ENCODE results near the gene FAM20A. TPM values are rescaled to one million over a fixed set of nuclear protein-coding genes. Genes with fewer than 3 reads are reported as not detected.

Gene FAM20A
- total RNA-seq, 6 experiments from 2014 or later = 28.2 to 86.0 (median 45.0) TPM

GRCh38 chr17:68641276-68642117 is 40.3 kb upstream of the FAM20A start:
- Histone ChIP-seq H3K27ac (peak overlapping the region in 2 of 3 donors; percentile 75 to 83), H3K4me3 (peak overlapping the region in 1 of 3 donors; percentile 14), H3K36me3 (no peaks in the 10 kb centered on the region), H3K9me3 (no peaks in the 10 kb centered on the region), H3K27me3 (no peaks in the 10 kb centered on the region), H3K4me1 (peaks cover 0 to 13% (median 4%) of the 10 kb centered on the region in 4 donors)
- ATAC-seq (peak in 3 of 4 donors; percentile 61 to 64 (median 63)), DNase-seq (peak in 1 of 3 donors; percentile 46)
- TF ChIP-seq CTCF (IDR thresholded peaks at IDR 0.05) (no peak), POLR2A (IDR thresholded peaks at IDR 0.05) (no peak)
- 60% methylated on average over 5 of the region's 9 CpGs for WGBS (ENCODE audit: insufficient coverage, low coverage, low lambda C conversion rate, missing lambda C conversion rate)
- intact Hi-C loops (cut with DNase I) = no loop called here

- no peak for DNase-seq
- no peaks in the 10 kb centered on the region for H3K9me3 ChIP-seq
- ATAC-seq = no peak
- WGBS (ENCODE audit: insufficient coverage, low coverage, low lambda C conversion rate, missing lambda C conversion rate) = 86% methylated on average over 2 of the region's 2 CpGs
- peaks cover 0 to 13% (median 4%) of the 10 kb centered on the region in 4 donors for H3K4me1 ChIP-seq
- no peak for TF ChIP-seq CTCF (IDR thresholded peaks at IDR 0.05)
- TF ChIP-seq POLR2A (IDR thresholded peaks at IDR 0.05) = no peak
- no peaks in the 10 kb centered on the region for H3K27me3 ChIP-seq
- H3K27ac ChIP-seq = no peak overlapping the region
- intact Hi-C loops (cut with DNase I) = no loop called here
- H3K36me3 ChIP-seq = no peaks in the 10 kb centered on the region
- no peak overlapping the region for H3K4me3 ChIP-seq
Measured at GRCh38 chr17:68640242-68640989, 39.2 kb upstream of the FAM20A start.

GRCh38 chr17:68634345-68634876 is 33.2 kb upstream of the FAM20A start:
- Histone ChIP-seq H3K27me3 (no peaks in the 10 kb centered on the region), H3K4me3 (no peak overlapping the region), H3K9me3 (no peaks in the 10 kb centered on the region), H3K4me1 (no peaks in the 10 kb centered on the region), H3K36me3 (no peaks in the 10 kb centered on the region), H3K27ac (no peak overlapping the region)
- no peak for DNase-seq
- ATAC-seq = no peak
- WGBS (ENCODE audit: insufficient coverage, low coverage, low lambda C conversion rate, missing lambda C conversion rate) = 68% methylated on average over 9 of the region's 10 CpGs
- TF ChIP-seq CTCF (IDR thresholded peaks at IDR 0.05) = no peak
- no peak for TF ChIP-seq POLR2A (IDR thresholded peaks at IDR 0.05)
- intact Hi-C loops (cut with DNase I) = no loop called here

- H3K4me3 ChIP-seq = no peak overlapping the region
- no peaks in the 10 kb centered on the region for H3K36me3 ChIP-seq
- no peaks in the 10 kb centered on the region for H3K27me3 ChIP-seq
- H3K9me3 ChIP-seq = no peaks in the 10 kb centered on the region
- H3K4me1 ChIP-seq = no peaks in the 10 kb centered on the region
- no peak for ATAC-seq
- TF ChIP-seq CTCF (IDR thresholded peaks at IDR 0.05) (no peak), POLR2A (IDR thresholded peaks at IDR 0.05) (no peak)
- intact Hi-C loops (cut with DNase I) = loop anchor here in 1 of 2 donors (10.0 kb wide), 1 partner anchor 116 kb away; no protein-coding TSS in a partner anchor
- WGBS (ENCODE audit: insufficient coverage, low coverage, low lambda C conversion rate, missing lambda C conversion rate) = 73% methylated on average over 3 of the region's 3 CpGs
- H3K27ac ChIP-seq = no peak overlapping the region
- DNase-seq = no peak
Measured at GRCh38 chr17:68628576-68628957, 27.4 kb upstream of the FAM20A start.
